Mammary epithelial cell (primary cell): ENCODE results near the gene RMND5A.
"Not testable (repeated sequence)": the region's sequence is repeated elsewhere in the genome, so short reads cannot be mapped to it uniquely, and the experiment has no call there.

Source experiments
- CTCF ChIP-seq, 2 donors: IDR thresholded peaks in 1 of 2; conservative IDR thresholded peaks in 1 of 2; 2 replicates each; pipeline ENCODE4 v1.5.1; 2011 to 2012; ENCODE audit warnings: inconsistent platforms in 2 of 2, low read length in 2 of 2, mild to moderate bottlenecking in 2 of 2, control low read depth in 1 of 2, low read depth in 1 of 2; ENCODE audit not compliant: insufficient read depth in 1 of 2; ENCODE audit errors: extremely low read depth in 1 of 2
- EZH2 ChIP-seq: IDR thresholded peaks from 2 replicates; pipeline ENCODE4 v1.6.1; 2012; ENCODE audit warnings: low read length, inconsistent platforms, borderline replicate concordance

- TF ChIP-seq CTCF (conservative IDR thresholded peaks at IDR 0.05 in 1 of 2, IDR thresholded peaks at IDR 0.05 in 1 of 2; ENCODE audit: extremely low read depth in 1 of 2, insufficient read depth in 1 of 2, low read depth in 1 of 2, low read length in 2 of 2); EZH2: not testable (repeated sequence)
Observed at GRCh38 chr2:86733528-86733927, 13.4 kb downstream of the RMND5A start.
